Naive B cell (primary cell): ENCODE results near the gene MED28. TPM values are rescaled to one million over a fixed set of nuclear protein-coding genes. Genes with fewer than 3 reads are reported as not detected.
A peak's percentile ranks its signal among the peaks of the same experiment; 100 is the strongest.
"Not testable (repeated sequence)": the region's sequence is repeated elsewhere in the genome, so short reads cannot be mapped to it uniquely, and the experiment has no call there.

Experiments used
- ATAC-seq, 2 donors: fragments of 150-1000 bp; cut with Tn5 transposase; 2 replicates each; pipeline ENCODE4 v1.10.0; 2021; ENCODE audit warnings: low read depth in 2 of 2, mild to moderate bottlenecking in 2 of 2, moderate library complexity in 2 of 2
- DNase-seq: peaks from one replicate; pipeline ENCODE4 v3.0.0; 2022
- H3K27ac Mint-ChIP-seq, 6 donors: one replicate each; pipeline ENCODE4 v1.8.0; 2020 to 2022; ENCODE audit warnings: mild to moderate bottlenecking in 6 of 6, mixed read lengths in 6 of 6, moderate library complexity in 5 of 6, inconsistent platforms in 2 of 6
- H3K27me3 Mint-ChIP-seq, 3 donors: one replicate each; pipeline ENCODE4 v1.8.0; 2021 to 2022; ENCODE audit warnings: mixed read lengths in 3 of 3, mild to moderate bottlenecking in 1 of 3
- H3K36me3 Mint-ChIP-seq, 2 donors: one replicate each; pipeline ENCODE4 v1.8.0; 2020 to 2022; ENCODE audit warnings: mixed read lengths in 2 of 2, inconsistent platforms in 1 of 2, mild to moderate bottlenecking in 1 of 2
- H3K4me1 Mint-ChIP-seq, 3 donors: one replicate each; pipeline ENCODE4 v1.8.0; 2020 to 2022; ENCODE audit warnings: mixed read lengths in 3 of 3, inconsistent platforms in 1 of 3, mild to moderate bottlenecking in 1 of 3, moderate library complexity in 1 of 3
- H3K4me3 Mint-ChIP-seq, 8 donors: one replicate each; pipeline ENCODE4 v1.8.0; 2020 to 2022; ENCODE audit warnings: mild to moderate bottlenecking in 8 of 8, mixed read lengths in 8 of 8, moderate library complexity in 8 of 8, inconsistent platforms in 2 of 8
- H3K9me3 Mint-ChIP-seq, 7 donors: one replicate each; pipeline ENCODE4 v1.8.0; 2020 to 2022; ENCODE audit warnings: mixed read lengths in 7 of 7, mild to moderate bottlenecking in 5 of 7, inconsistent platforms in 2 of 7, moderate library complexity in 1 of 7
- polyA plus RNA-seq, 6 donors: library from polyadenylated mRNA; unstranded; fragments of 300-500 nt; fragmentation: Illumina TruSeq; gene quantifications; one replicate each; pipeline ENCODE4 v1.2.3, GENCODE V29; 2021; ENCODE audit warnings: low read depth in 6 of 6

The MED28 gene
- polyA plus RNA-seq, 6 donors from 2014 or later, result 39.8 to 60.4 (median 48.1) TPM

- ATAC-seq, result not testable (repeated sequence)
Observed at GRCh38 chr4:17659196-17659595, 44.8 kb downstream of the MED28 start.

GRCh38 chr4:17662694-17663093, 48.3 kb downstream of the MED28 start:
- Mint-ChIP-seq H3K27ac (no peak overlapping the region), H3K4me1 (peaks cover 23 to 37% (median 34%) of the 10 kb centered on the region in 3 donors), H3K9me3 (peaks cover 0 to 4% (median 0%) of the 10 kb centered on the region in 7 donors), H3K4me3 (no peak overlapping the region), H3K36me3 (no peaks in the 10 kb centered on the region), H3K27me3 (peaks cover 5 to 9% (median 7%) of the 10 kb centered on the region in 3 donors)
- no peak for ATAC-seq
- no peak for DNase-seq

More at GRCh38 chr4:17659196-17659595, 44.8 kb downstream of the MED28 start:
- not testable (repeated sequence) for H3K36me3 Mint-ChIP-seq, H3K27ac Mint-ChIP-seq, DNase-seq, H3K9me3 Mint-ChIP-seq
- Mint-ChIP-seq H3K4me1 (peaks cover 5 to 11% (median 10%) of the 10 kb centered on the region in 3 donors), H3K4me3 (peak overlapping the region in 1 of 8 donors; percentile 44), H3K27me3 (peaks cover 5 to 23% (median 21%) of the 10 kb centered on the region in 3 donors)

- Mint-ChIP-seq H3K9me3 (peaks cover 0 to 4% (median 0%) of the 10 kb centered on the region in 7 donors), H3K4me3 (peak overlapping the region in 4 of 8 donors; percentile 19 to 82 (median 52)), H3K36me3 (no peaks in the 10 kb centered on the region), H3K27ac (peak overlapping the region in 3 of 6 donors; percentile 2 to 92 (median 24)), H3K4me1 (peaks cover 31 to 43% (median 41%) of the 10 kb centered on the region in 3 donors), H3K27me3 (peaks cover 0 to 10% (median 4%) of the 10 kb centered on the region in 3 donors)
- peak; percentile 80 to 82 for ATAC-seq
- peak; percentile 41 for DNase-seq
Observed at GRCh38 chr4:17664755-17665154, 50.3 kb downstream of the MED28 start.

GRCh38 chr4:17665346-17665745, 50.9 kb downstream of the MED28 start:
- no peak for DNase-seq
- Mint-ChIP-seq H3K4me3 (no peak overlapping the region), H3K4me1 (peaks cover 31 to 43% (median 41%) of the 10 kb centered on the region in 3 donors), H3K27me3 (peaks cover 3 to 15% (median 7%) of the 10 kb centered on the region in 3 donors), H3K27ac (peak overlapping the region in 2 of 6 donors; percentile 47 to 49), H3K9me3 (peaks cover 0 to 4% (median 0%) of the 10 kb centered on the region in 7 donors), H3K36me3 (no peaks in the 10 kb centered on the region)
- peak; percentile 17 to 20 for ATAC-seq

- Mint-ChIP-seq H3K27me3 (peaks cover 8 to 15% (median 9%) of the 10 kb centered on the region in 3 donors), H3K4me3 (no peak overlapping the region), H3K36me3 (peaks cover under 1% of the 10 kb centered on the region in 2 donors), H3K27ac (no peak overlapping the region), H3K9me3 (peaks cover 0 to 5% (median under 1%) of the 10 kb centered on the region in 7 donors), H3K4me1 (peaks cover 31 to 43% (median 41%) of the 10 kb centered on the region in 3 donors)
- DNase-seq (no peak), ATAC-seq (no peak)
Observed at GRCh38 chr4:17665852-17666251, 51.4 kb downstream of the MED28 start.

GRCh38 chr4:17667253-17667652, 52.8 kb downstream of the MED28 start:
- H3K4me1 Mint-ChIP-seq, result peaks cover 31 to 43% (median 41%) of the 10 kb centered on the region in 3 donors
- peaks cover 13 to 21% (median 20%) of the 10 kb centered on the region in 3 donors for H3K27me3 Mint-ChIP-seq
- peak overlapping the region in 1 of 6 donors; percentile 13 for H3K27ac Mint-ChIP-seq
- peaks cover 10 to 15% of the 10 kb centered on the region in 2 donors for H3K36me3 Mint-ChIP-seq
- no peak overlapping the region for H3K4me3 Mint-ChIP-seq
- DNase-seq, result no peak
- no peak for ATAC-seq
- peaks cover 10 to 19% (median 14%) of the 10 kb centered on the region in 7 donors for H3K9me3 Mint-ChIP-seq

- no peak for DNase-seq
- Mint-ChIP-seq H3K27ac (peak overlapping the region in 1 of 6 donors; percentile 82), H3K4me1 (peaks cover 31 to 43% (median 41%) of the 10 kb centered on the region in 3 donors), H3K27me3 (peaks cover 17 to 25% (median 21%) of the 10 kb centered on the region in 3 donors), H3K9me3 (peaks cover 11 to 22% (median 17%) of the 10 kb centered on the region in 7 donors), H3K36me3 (peaks cover 10 to 15% of the 10 kb centered on the region in 2 donors), H3K4me3 (no peak overlapping the region)
- peak; percentile 35 to 50 for ATAC-seq
Observed at GRCh38 chr4:17667653-17668201, 53.3 kb downstream of the MED28 start.

GRCh38 chr4:17670423-17670822, 56.0 kb downstream of the MED28 start:
- Mint-ChIP-seq H3K27me3 (peaks cover 21 to 34% (median 27%) of the 10 kb centered on the region in 3 donors), H3K27ac (peak overlapping the region in 1 of 6 donors; percentile 39), H3K9me3 (peaks cover 11 to 30% (median 22%) of the 10 kb centered on the region in 7 donors), H3K36me3 (peaks cover 10 to 15% of the 10 kb centered on the region in 2 donors), H3K4me1 (peaks cover 16 to 21% (median 19%) of the 10 kb centered on the region in 3 donors), H3K4me3 (no peak overlapping the region)
- DNase-seq (no peak), ATAC-seq (no peak)

GRCh38 chr4:17680559-17681280, 66.3 kb downstream of the MED28 start:
- Mint-ChIP-seq H3K4me1 (no peaks in the 10 kb centered on the region), H3K9me3 (peaks cover 0 to 12% (median 7%) of the 10 kb centered on the region in 7 donors), H3K27me3 (peaks cover 3 to 17% (median 8%) of the 10 kb centered on the region in 3 donors), H3K4me3 (no peak overlapping the region), H3K36me3 (no peaks in the 10 kb centered on the region), H3K27ac (no peak overlapping the region)
- ATAC-seq (no peak), DNase-seq (no peak)

- peak overlapping the region in 1 of 6 donors; percentile 40 for H3K27ac Mint-ChIP-seq
- ATAC-seq, result no peak
Observed at GRCh38 chr4:17681281-17682221, 67.1 kb downstream of the MED28 start.

GRCh38 chr4:17682222-17682566, 67.8 kb downstream of the MED28 start:
- H3K36me3 Mint-ChIP-seq, result no peaks in the 10 kb centered on the region
- ATAC-seq, result no peak
- H3K27ac Mint-ChIP-seq, result no peak overlapping the region
- peaks cover 0 to 12% (median 7%) of the 10 kb centered on the region in 7 donors for H3K9me3 Mint-ChIP-seq
- no peak overlapping the region for H3K4me3 Mint-ChIP-seq
- peaks cover 0 to 16% (median 4%) of the 10 kb centered on the region in 3 donors for H3K27me3 Mint-ChIP-seq
- DNase-seq, result no peak
- H3K4me1 Mint-ChIP-seq, result no peaks in the 10 kb centered on the region

More at GRCh38 chr4:17681281-17682221, 67.1 kb downstream of the MED28 start:
- no peak overlapping the region for H3K4me3 Mint-ChIP-seq
- H3K9me3 Mint-ChIP-seq, result peaks cover 0 to 12% (median 7%) of the 10 kb centered on the region in 7 donors
- peaks cover 0 to 17% (median 8%) of the 10 kb centered on the region in 3 donors for H3K27me3 Mint-ChIP-seq
- H3K4me1 Mint-ChIP-seq, result no peaks in the 10 kb centered on the region
- no peaks in the 10 kb centered on the region for H3K36me3 Mint-ChIP-seq
- DNase-seq, result no peak
